Endothelial cell of umbilical vein (primary cell): ENCODE measurements around the gene GPR107. TPM values are rescaled to one million over a fixed set of nuclear protein-coding genes. Genes with fewer than 3 reads are reported as not detected.

ENCODE experiments used
- BruUV-seq: library from RNA; stranded (reverse); fragments of 400-500 nt; replicated peaks from 2 replicates; lab custom pipeline; 2021; lab: Mats Ljungman, UMichigan
- CTCF ChIA-PET: fragments of 300-600, 350-600 bp; sonication (Branson Sonifier 250); formaldehyde crosslinking; loops from one replicate; lab custom pipeline; 2021; ENCODE audit warnings: antibody characterized with exemption, inconsistent platforms; lab: Charles Lee
- POLR2A ChIA-PET: fragments of 300-600, 350-600 bp; sonication (Branson Sonifier 250); formaldehyde crosslinking; loops from one replicate; lab custom pipeline; 2021; ENCODE audit warnings: antibody characterized with exemption, inconsistent platforms; lab: Charles Lee
- DNase-seq: peaks from one replicate; pipeline ENCODE4 v3.0.0-alpha.2; 2011; ENCODE audit warnings: low read depth, low spot score
- FAIRE-seq: peaks from 2 replicates; lab custom pipeline; 2011; peaks lifted over from hg19 to GRCh38; lab: Jason Lieb, UNC
- H2AFZ ChIP-seq: 2 replicates; pipeline ENCODE4 v1.6.0; 2012; ENCODE audit warnings: low read depth, low read length, control low read depth, inconsistent platforms
- H3K27ac ChIP-seq: 2 replicates; pipeline ENCODE4 v1.5.1; 2011; ENCODE audit warnings: low read depth, mild to moderate bottlenecking, control low read depth, low read length, moderate library complexity; ENCODE audit not compliant: insufficient read depth
- H3K27me3 ChIP-seq, 2 experiments: 2 replicates each; pipeline versions ENCODE4 v1.6.0 to v1.6.1; 2011; ENCODE audit warnings: low read length in 2 of 2, mixed read lengths in 1 of 2; ENCODE audit not compliant: control insufficient read depth in 2 of 2, insufficient read depth in 2 of 2
- H3K36me3 ChIP-seq, 2 experiments: 2 replicates in 1 of 2; 3 replicates in 1 of 2; pipeline ENCODE4 v1.5.1; 2011; ENCODE audit warnings: low read length in 2 of 2, mild to moderate bottlenecking in 1 of 2, moderate library complexity in 1 of 2; ENCODE audit not compliant: control insufficient read depth in 2 of 2, insufficient read depth in 2 of 2; ENCODE audit errors: extremely low read depth in 1 of 2
- H3K4me1 ChIP-seq: 3 replicates; pipeline ENCODE4 v1.5.1; 2011; ENCODE audit warnings: mild to moderate bottlenecking, low read length; ENCODE audit not compliant: control insufficient read depth, insufficient read depth; ENCODE audit errors: extremely low read depth
- H3K4me2 ChIP-seq: 2 replicates; pipeline ENCODE4 v1.6.1; 2011; ENCODE audit warnings: low read length, control low read depth, mixed read lengths; ENCODE audit not compliant: insufficient read depth
- H3K4me3 ChIP-seq, 3 experiments: fragments of 200-600 bp in 1 of 3; sonication (generic), shearing (Covaris generic) in 1 of 3; replicated peaks in 1 of 3; 2 replicates each; pipeline ENCODE4 v1.5.1; 2011 to 2016; ENCODE audit warnings: control low read depth in 3 of 3, low read length in 3 of 3, mild to moderate bottlenecking in 2 of 3, inconsistent platforms in 1 of 3, low read depth in 1 of 3, moderate library complexity in 1 of 3; ENCODE audit not compliant: insufficient read depth in 1 of 3
- H3K79me2 ChIP-seq: 2 replicates; pipeline ENCODE4 v1.6.0; 2012; ENCODE audit warnings: low read length, inconsistent platforms; ENCODE audit not compliant: control insufficient read depth, insufficient read depth
- H3K9ac ChIP-seq: replicated peaks from 2 replicates; pipeline ENCODE3; 2011; ENCODE audit warnings: low read length, control low read depth; ENCODE audit not compliant: insufficient read depth; ENCODE audit errors: extremely low read depth
- H3K9me1 ChIP-seq: replicated peaks from 3 replicates; pipeline ENCODE4 v1.6.0; 2011; ENCODE audit warnings: mild to moderate bottlenecking, low read length; ENCODE audit not compliant: control insufficient read depth, insufficient read depth; ENCODE audit errors: extremely low read depth
- H3K9me3 ChIP-seq: replicated peaks from 2 replicates; pipeline ENCODE4 v1.5.1; 2012; ENCODE audit warnings: low read length, inconsistent platforms; ENCODE audit not compliant: control insufficient read depth, insufficient read depth
- H4K20me1 ChIP-seq: replicated peaks from 2 replicates; pipeline ENCODE3; 2011; ENCODE audit warnings: mild to moderate bottlenecking, low read length; ENCODE audit not compliant: control insufficient read depth, insufficient read depth; ENCODE audit errors: extremely low read depth
- EZH2 ChIP-seq: IDR thresholded peaks from 2 replicates; pipeline ENCODE4 v1.6.1; 2012; ENCODE audit warnings: borderline replicate concordance, low read depth, mild to moderate bottlenecking, moderate library complexity, low read length, inconsistent platforms; ENCODE audit not compliant: severe bottlenecking
- FOS ChIP-seq: IDR thresholded peaks from 2 replicates; pipeline ENCODE4 v1.6.1; 2011; ENCODE audit warnings: mild to moderate bottlenecking, low read length, moderate library complexity, borderline replicate concordance; ENCODE audit not compliant: insufficient read depth
- GATA2 ChIP-seq: IDR thresholded peaks from 2 replicates; pipeline ENCODE4 v1.7.0; 2011; ENCODE audit warnings: low read depth, mild to moderate bottlenecking, moderate library complexity, mixed read lengths, low read length; ENCODE audit not compliant: insufficient read length, insufficient read depth
- JUN ChIP-seq: IDR thresholded peaks from 2 replicates; pipeline ENCODE4 v1.6.1; 2011; ENCODE audit warnings: borderline replicate concordance, low read depth; ENCODE audit not compliant: insufficient read length, insufficient read depth
- MYC ChIP-seq: IDR thresholded peaks from one replicate; pipeline ENCODE4 v1.6.1; 2011; ENCODE audit warnings: mild to moderate bottlenecking, low read depth, low read length
- POLR2A ChIP-seq: IDR thresholded peaks from 2 replicates; pipeline ENCODE4 v1.6.1; 2012; ENCODE audit warnings: low read depth, mild to moderate bottlenecking, control low read depth, low read length
- POLR2AphosphoS5 ChIP-seq: IDR thresholded peaks from 2 replicates; pipeline ENCODE4 v1.6.1; 2012; ENCODE audit warnings: low read depth, mild to moderate bottlenecking, control low read depth, low read length, moderate library complexity; ENCODE audit not compliant: insufficient read depth
- dilution Hi-C: fragments of 300-500 bp; cut with MboI; formaldehyde crosslinking; loops from one replicate; pipeline ENCODE4 v1.15.0; 2019; ENCODE audit warnings: low sequenced_read_pairs; ENCODE audit not compliant: extremely low pct_ligation_motif_present
- intact Hi-C: fragments of 100-400 bp; cut with micrococcal nuclease; formaldehyde crosslinking; loops from one replicate; pipeline ENCODE4 v1.10.0; 2022
- polyA plus RNA-seq, 4 experiments: library from polyadenylated mRNA; depleted of rRNA in 3 of 4; stranded (reverse) in 3 of 4; unstranded in 1 of 4; fragments of >200 nt; gene quantifications; 2 replicates each; pipeline versions ENCODE4 v1.2.1 to v1.2.3, GENCODE V29; 2011 to 2012; ENCODE audit warnings: missing spikeins in 1 of 4
- total RNA-seq: library from RNA; stranded (reverse); gene quantifications from 2 replicates; pipeline ENCODE4 v1.2.3, GENCODE V29; 2021
- TF ChIP-seq, protein P1 (sequence below), 2 donors: IDR thresholded peaks; 1 replicate in 1 of 2; 2 replicates in 1 of 2; pipeline ENCODE4 v1.5.1; 2011; ENCODE audit warnings: low read length in 2 of 2, mild to moderate bottlenecking in 2 of 2, moderate library complexity in 2 of 2, control low read depth in 1 of 2, inconsistent platforms in 1 of 2, low read depth in 1 of 2; ENCODE audit not compliant: insufficient read depth in 1 of 2; ENCODE audit errors: extremely low read depth in 1 of 2

Gene GPR107
- total and polyA plus RNA-seq, 2 donors (not counting 3 experiments of a cell fraction or from before 2014, with no cell fraction given): 27.2 to 38.9 TPM

DNA sequence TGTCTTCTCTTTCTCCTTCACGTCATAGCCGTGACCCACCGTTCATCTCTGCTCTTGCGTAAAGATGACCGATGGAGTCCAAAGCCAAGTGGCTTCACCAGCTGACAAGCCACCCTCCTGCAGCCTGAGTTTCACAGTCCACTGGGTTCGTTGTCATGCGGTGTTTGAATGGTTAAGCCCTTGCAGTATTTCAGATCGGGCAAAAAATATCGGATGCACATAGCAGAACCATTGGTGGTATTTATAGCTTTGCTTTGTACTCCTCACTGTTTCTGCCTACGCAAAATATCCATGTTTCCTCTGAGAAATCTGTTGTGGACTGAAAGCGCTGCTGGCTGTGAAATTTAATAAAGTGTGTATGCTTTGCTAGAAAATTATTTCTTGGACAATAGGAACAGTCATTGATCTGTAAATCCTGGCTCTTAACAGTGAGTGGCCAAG lies 84.0 kb downstream of the GPR107 start:
- Histone ChIP-seq H3K27me3 (no peaks in the 10 kb centered on the region), H3K4me2 (peak overlapping the region; percentile 20), H3K36me3 (peaks cover 0 to 3% of the 10 kb centered on the region in 2 experiments), H3K27ac (peak overlapping the region; percentile 47), H3K79me2 (no peaks in the 10 kb centered on the region), H2AFZ (no peak overlapping the region), H3K4me1 (peaks cover 18% of the 10 kb centered on the region), H3K4me3 (no peak overlapping the region), H4K20me1 (no peaks in the 10 kb centered on the region), H3K9me3 (no peaks in the 10 kb centered on the region), H3K9ac (peak overlapping the region; percentile 24), H3K9me1 (no peaks in the 10 kb centered on the region)
- BruUV-seq: TSS peak; percentile 93
- no peak for DNase-seq
- dilution Hi-C loops: no loop called here
- POLR2A ChIA-PET: no interaction called here
- TF ChIP-seq, protein P1, sequence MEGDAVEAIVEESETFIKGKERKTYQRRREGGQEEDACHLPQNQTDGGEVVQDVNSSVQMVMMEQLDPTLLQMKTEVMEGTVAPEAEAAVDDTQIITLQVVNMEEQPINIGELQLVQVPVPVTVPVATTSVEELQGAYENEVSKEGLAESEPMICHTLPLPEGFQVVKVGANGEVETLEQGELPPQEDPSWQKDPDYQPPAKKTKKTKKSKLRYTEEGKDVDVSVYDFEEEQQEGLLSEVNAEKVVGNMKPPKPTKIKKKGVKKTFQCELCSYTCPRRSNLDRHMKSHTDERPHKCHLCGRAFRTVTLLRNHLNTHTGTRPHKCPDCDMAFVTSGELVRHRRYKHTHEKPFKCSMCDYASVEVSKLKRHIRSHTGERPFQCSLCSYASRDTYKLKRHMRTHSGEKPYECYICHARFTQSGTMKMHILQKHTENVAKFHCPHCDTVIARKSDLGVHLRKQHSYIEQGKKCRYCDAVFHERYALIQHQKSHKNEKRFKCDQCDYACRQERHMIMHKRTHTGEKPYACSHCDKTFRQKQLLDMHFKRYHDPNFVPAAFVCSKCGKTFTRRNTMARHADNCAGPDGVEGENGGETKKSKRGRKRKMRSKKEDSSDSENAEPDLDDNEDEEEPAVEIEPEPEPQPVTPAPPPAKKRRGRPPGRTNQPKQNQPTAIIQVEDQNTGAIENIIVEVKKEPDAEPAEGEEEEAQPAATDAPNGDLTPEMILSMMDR (IDR thresholded peaks at IDR 0.05; ENCODE audit: extremely low read depth in 1 of 2, insufficient read depth in 1 of 2, low read depth in 1 of 2, low read length in 2 of 2): no peak
- no peak for TF ChIP-seq POLR2AphosphoS5
- no peak for TF ChIP-seq GATA2
- TF ChIP-seq JUN: no peak
- no peak for TF ChIP-seq MYC
- no peak for TF ChIP-seq POLR2A
- no peak for TF ChIP-seq FOS
- no peak for TF ChIP-seq EZH2
- CTCF ChIA-PET: no interaction called here
- intact Hi-C loops: loop anchor here (1.0 kb wide), 1 partner anchor 16 kb away; no protein-coding TSS in a partner anchor
- no peak for FAIRE-seq
